GM12878 (cell line): ENCODE measurements around the gene DMRTB1. TPM values are rescaled to one million over a fixed set of nuclear protein-coding genes. Genes with fewer than 3 reads are reported as not detected.
A peak's percentile ranks its signal among the peaks of the same experiment; 100 is the strongest.

Experiments
- ATAC-seq: fragments of 200-7000 bp; cut with Tn5 transposase; 3 replicates; pipeline ENCODE4 v1.9.1; 2020; ENCODE audit warnings: mild to moderate bottlenecking, moderate library complexity
- BruUV-seq: library from RNA; stranded (reverse); fragments of 400-500 nt; replicated peaks from 2 replicates; lab custom pipeline; 2021; lab: Mats Ljungman, UMichigan
- CTCF ChIA-PET: fragments of 300-600 bp; sonication (Branson Sonifier 250); formaldehyde crosslinking; extraction: SDS; loops from one replicate; lab custom pipeline; 2021; ENCODE audit warnings: inconsistent platforms; lab: Yijun Ruan, JAX
- POLR2A ChIA-PET: fragments of 350-600 bp; formaldehyde crosslinking; extraction: SDS; loops from one replicate; lab custom pipeline; 2021; ENCODE audit warnings: inconsistent platforms; lab: Charles Lee
- RAD21 ChIA-PET: fragments of 300-600 bp; sonication (Branson Sonifier 250); formaldehyde crosslinking; loops from one replicate; lab custom pipeline; 2023; ENCODE audit warnings: antibody characterized with exemption; ENCODE audit not compliant: unreplicated experiment; lab: Charles Lee
- SMC1A ChIA-PET: fragments of 300-600 bp; sonication (Branson Sonifier 250); formaldehyde crosslinking; loops from one replicate; lab custom pipeline; 2023; ENCODE audit not compliant: unreplicated experiment, uncharacterized antibody; lab: Charles Lee
- DNase-seq: peaks from one replicate; pipeline ENCODE4 v3.0.0-alpha.2; 2011; ENCODE audit warnings: low read depth, low spot score
- FAIRE-seq: peaks from 3 replicates; lab custom pipeline; 2011; peaks lifted over from hg19 to GRCh38; lab: Jason Lieb, UNC
- H2AFZ ChIP-seq: 2 replicates; pipeline ENCODE4 v1.6.0; 2011; ENCODE audit warnings: low read depth, low read length, control low read depth; ENCODE audit not compliant: control insufficient read depth
- H3K27ac ChIP-seq: 2 replicates; pipeline ENCODE4 v1.5.1; 2011; ENCODE audit warnings: control low read depth; ENCODE audit not compliant: control insufficient read depth, insufficient read depth
- H3K27me3 ChIP-seq, 2 experiments: replicated peaks in 1 of 2; 2 replicates each; pipeline versions ENCODE4 v1.6.0 to v1.6.1; 2011; ENCODE audit warnings: low read length in 1 of 2; ENCODE audit not compliant: control insufficient read depth in 2 of 2, insufficient read depth in 2 of 2
- H3K36me3 ChIP-seq, 2 experiments: 2 replicates each; pipeline ENCODE4 v1.5.1; 2011; ENCODE audit warnings: low read length in 1 of 2; ENCODE audit not compliant: control insufficient read depth in 2 of 2, insufficient read depth in 2 of 2
- H3K4me1 ChIP-seq: 2 replicates; pipeline ENCODE4 v1.6.1; 2011; ENCODE audit warnings: mild to moderate bottlenecking, low read length, moderate library complexity, mixed read lengths; ENCODE audit not compliant: control insufficient read depth, insufficient read depth
- H3K4me2 ChIP-seq: 2 replicates; pipeline ENCODE4 v1.6.0; 2011; ENCODE audit warnings: control low read depth; ENCODE audit not compliant: control insufficient read depth, insufficient read depth
- H3K4me3 ChIP-seq: fragments of 200-600 bp; sonication (generic); 2 replicates; pipeline ENCODE4 v1.5.1; 2016
- H3K79me2 ChIP-seq: 2 replicates; pipeline ENCODE4 v1.6.0; 2011; ENCODE audit warnings: low read length; ENCODE audit not compliant: control insufficient read depth, insufficient read depth
- H3K9ac ChIP-seq: 2 replicates; pipeline ENCODE4 v1.8.0; 2011; ENCODE audit warnings: low read length, control low read depth, mixed read lengths; ENCODE audit not compliant: control insufficient read depth, insufficient read depth
- H3K9me3 ChIP-seq: replicated peaks from 3 replicates; pipeline ENCODE4 v1.5.1; 2011; ENCODE audit warnings: mild to moderate bottlenecking, low read length; ENCODE audit not compliant: control insufficient read depth, insufficient read depth
- H4K20me1 ChIP-seq: 2 replicates; pipeline ENCODE4 v1.6.0; 2011; ENCODE audit not compliant: control insufficient read depth, insufficient read depth
- CTCF ChIP-seq, 3 experiments: IDR thresholded peaks in 2 of 3; conservative IDR thresholded peaks in 1 of 3; 2 replicates each; pipeline ENCODE4 v1.5.1; 2011; ENCODE audit warnings: low read depth in 3 of 3, low read length in 3 of 3, mild to moderate bottlenecking in 3 of 3, control low read depth in 2 of 3, moderate library complexity in 2 of 3, inconsistent platforms in 1 of 3, mixed read lengths in 1 of 3; ENCODE audit not compliant: control insufficient read depth in 2 of 3, insufficient read depth in 1 of 3; ENCODE audit errors: extremely low read depth in 1 of 3
- EZH2 ChIP-seq: IDR thresholded peaks from 2 replicates; pipeline ENCODE4 v1.6.1; 2012; ENCODE audit warnings: low read depth, mild to moderate bottlenecking, control low read depth, inconsistent platforms, low read length, borderline replicate concordance; ENCODE audit not compliant: control insufficient read depth
- LARP7 ChIP-seq: fragments of 450-650 bp; IDR thresholded peaks from 2 replicates; pipeline ENCODE4 v1.6.1; 2017; ENCODE audit warnings: mild to moderate bottlenecking
- SKIL ChIP-seq: fragments of 450-650 bp; IDR thresholded peaks from 2 replicates; pipeline ENCODE4 v1.6.1; 2017; ENCODE audit warnings: mild to moderate bottlenecking, low read depth, inconsistent platforms; ENCODE audit not compliant: poor library complexity, severe bottlenecking
- SPI1 ChIP-seq: IDR thresholded peaks from 2 replicates; pipeline ENCODE4 v1.6.1; 2011; ENCODE audit warnings: low read depth, mild to moderate bottlenecking, low read length, moderate library complexity, borderline replicate concordance; ENCODE audit not compliant: insufficient read depth
- SUZ12 ChIP-seq: fragments of 200-600 bp; sonication (generic); IDR thresholded peaks from one replicate; pipeline ENCODE4 v1.6.1; 2018; ENCODE audit warnings: antibody characterized with exemption, mild to moderate bottlenecking; ENCODE audit not compliant: unreplicated experiment
- TARDBP ChIP-seq: IDR thresholded peaks from 2 replicates; pipeline ENCODE4 v1.6.1; 2016; ENCODE audit warnings: borderline replicate concordance
- WGBS: methylation state at CpG from one replicate; pipeline ENCODE4 v1.1.6; 2016; ENCODE audit warnings: low lambda C conversion rate; ENCODE audit not compliant: insufficient replicate concordance, insufficient coverage; ENCODE audit errors: missing lambda C conversion rate; 5-methylcytosine and 5-hydroxymethylcytosine counted together
- in situ Hi-C: fragments of 300-500 bp; cut with MboI; formaldehyde crosslinking; loops from 9 replicates; pipeline ENCODE4 v1.14.3; 2018; ENCODE audit warnings: mixed read lengths
- intact Hi-C: fragments of 100-400 bp; cut with micrococcal nuclease; formaldehyde crosslinking; loops from one replicate; pipeline ENCODE4 v1.14.2; 2022; ENCODE audit not compliant: unreplicated experiment
- polyA plus RNA-seq, 11 experiments: library from polyadenylated mRNA; depleted of rRNA in 4 of 11; unstranded in 6 of 11; stranded (reverse) in 5 of 11; fragments of >200 nt; fragmentation: Nextera tagmentation in 4 of 11; fragmentation: Illumina TruSeq in 1 of 11; extraction: Ambion mirVana in 4 of 11; extraction: Trizol in 1 of 11; gene quantifications; 1 replicate in 1 of 11; 2 replicates in 10 of 11; pipeline versions ENCODE4 v1.2.1 to v1.2.3, GENCODE V29; 2011 to 2016; ENCODE audit warnings: inconsistent platforms in 2 of 11, missing spikeins in 2 of 11, low read depth in 1 of 11
- total RNA-seq, 4 experiments: library from RNA; depleted of rRNA in 3 of 4; stranded (reverse); fragments of >200 nt in 3 of 4; fragmentation: Illumina TruSeq in 1 of 4; extraction: Trizol in 1 of 4; gene quantifications; 2 replicates each; pipeline versions ENCODE4 v1.2.1 to v1.2.3, GENCODE V29; 2013 to 2021

DMRTB1 gene
- total and polyA plus RNA-seq, 10 of the 15 experiments (the other 5 are each of a cell fraction or from before 2014, with no cell fraction given), result not detected

GRCh38 chr1:53455364-53455991 lies 3.7 kb upstream of the DMRTB1 start:
- intact Hi-C loops (no loop called here), in situ Hi-C loops (no loop called here)
- POLR2A ChIA-PET, result interaction anchor here (0.6 kb wide), 1 partner anchor 1320 kb away, joined by 4 read pairs; no protein-coding TSS in a partner anchor
- FAIRE-seq (no peak), ATAC-seq (no peak), DNase-seq (no peak)
- Histone ChIP-seq H3K36me3 (no peaks in the 10 kb centered on the region), H3K4me3 (no peak overlapping the region), H3K27me3 (no peaks in the 10 kb centered on the region), H4K20me1 (no peaks in the 10 kb centered on the region), H3K79me2 (no peaks in the 10 kb centered on the region), H3K4me2 (no peak overlapping the region), H2AFZ (no peak overlapping the region), H3K9ac (no peak overlapping the region), H3K27ac (no peak overlapping the region), H3K9me3 (no peaks in the 10 kb centered on the region), H3K4me1 (no peaks in the 10 kb centered on the region)
- WGBS, result 30% methylated on average over 6 of the region's 6 CpGs
- BruUV-seq, result no TSS peak
- SMC1A ChIA-PET, result interaction anchor here (1.4 kb wide), 1 partner anchor 9 kb away, joined by 4 read pairs; no protein-coding TSS in a partner anchor
- CTCF ChIA-PET, result interaction anchor here (1.5 kb wide), 1 partner anchor 20 kb away, joined by 3 read pairs; no protein-coding TSS in a partner anchor
- RAD21 ChIA-PET, result no interaction called here
- TF ChIP-seq EZH2 (no peak), CTCF (IDR thresholded peaks at IDR 0.05 in 2 of 3, conservative IDR thresholded peaks at IDR 0.05 in 1 of 3; ENCODE audit: control insufficient read depth in 2 of 3, extremely low read depth in 1 of 3, insufficient read depth in 1 of 3, low read depth in 3 of 3, low read length in 3 of 3) (no peak), SKIL (no peak), LARP7 (no peak), TARDBP (no peak), SPI1 (0 out of 2 replicates have a peak, but pooled peaks have one; percentile 11), SUZ12 (no peak)
